ENCODE data around the gene RPL19.

- no peak for TF ChIP-seq MAX (IDR thresholded peaks at IDR 0.05)
- TF ChIP-seq CTCF (IDR thresholded peaks at IDR 0.05; ENCODE audit: low read depth, low read length, missing input control): no peak
Measured at GRCh38 chr17:39196808-39197291, 3.2 kb upstream of the RPL19 start.

All from liver (tissue), 2 donors.